GM20000 (cell line): ENCODE measurements around the gene PHRF1.
A peak's percentile ranks its signal among the peaks of the same experiment; 100 is the strongest.
"Not testable (repeated sequence)": the region's sequence is repeated elsewhere in the genome, so short reads cannot be mapped to it uniquely, and the experiment has no call there.

Experiments
- DNase-seq: peaks from one replicate; pipeline ENCODE4 v3.0.0; 2012; ENCODE audit warnings: low spot score
- CTCF ChIP-seq: IDR thresholded peaks from 2 replicates; pipeline ENCODE4 v1.5.1; 2012; ENCODE audit warnings: mild to moderate bottlenecking, control low read depth; ENCODE audit errors: extremely low read depth, missing control alignments

Gene PHRF1

GRCh38 chr11:568306-569157 lies 7.7 kb upstream of the PHRF1 start:
- DNase-seq, result peak; percentile 99
- TF ChIP-seq CTCF, result no peak

- DNase-seq, result no peak
- no peak for TF ChIP-seq CTCF
Measured at GRCh38 chr11:569158-569885, 6.9 kb upstream of the PHRF1 start.

GRCh38 chr11:571802-572185 lies 4.5 kb upstream of the PHRF1 start:
- no peak for DNase-seq
- no peak for TF ChIP-seq CTCF

GRCh38 chr11:573146-573759 lies 3.0 kb upstream of the PHRF1 start:
- TF ChIP-seq CTCF, result no peak
- DNase-seq, result no peak

GRCh38 chr11:574031-574570 lies 2.2 kb upstream of the PHRF1 start:
- DNase-seq, result not testable (repeated sequence)

- TF ChIP-seq CTCF, result no peak
- DNase-seq, result no peak
Measured at GRCh38 chr11:574632-575312, 1.5 kb upstream of the PHRF1 start.

- no peak for DNase-seq
- TF ChIP-seq CTCF, result no peak
Measured at GRCh38 chr11:575313-575995, 816 bp upstream of the PHRF1 start.
